Cerebellar nuclear complex (tissue), 1 donor: Measurements from ENCODE around the gene ALG2.

Source experiments
- DNase-seq, 2 experiments: peaks; one replicate each; lab custom pipeline; 2025; lab: John Stamatoyannopoulos, UW

Gene ALG2

GRCh38 chr9:99221621-99222415 is at the start of gene ALG2, which contains the start of gene SEC61B:
TSS of gene ALG2 (minus strand) at chr9:99221942. CDS start at chr9:99221894, 48 bp downstream.
TSS of gene SEC61B (plus strand) at chr9:99222282. CDS start at chr9:99222364, 82 bp downstream.
- peak; percentile 32 to 88 for DNase-seq

- no peak for DNase-seq
Observed at GRCh38 chr9:99270491-99270890, 48.7 kb upstream of the ALG2 start.

GRCh38 chr9:99269416-99269815 is 47.7 kb upstream of the ALG2 start:
- DNase-seq: no peak

GRCh38 chr9:99266255-99267023 is 44.7 kb upstream of the ALG2 start:
- peak in 1 of 2 experiments; percentile 16 for DNase-seq

DNA sequence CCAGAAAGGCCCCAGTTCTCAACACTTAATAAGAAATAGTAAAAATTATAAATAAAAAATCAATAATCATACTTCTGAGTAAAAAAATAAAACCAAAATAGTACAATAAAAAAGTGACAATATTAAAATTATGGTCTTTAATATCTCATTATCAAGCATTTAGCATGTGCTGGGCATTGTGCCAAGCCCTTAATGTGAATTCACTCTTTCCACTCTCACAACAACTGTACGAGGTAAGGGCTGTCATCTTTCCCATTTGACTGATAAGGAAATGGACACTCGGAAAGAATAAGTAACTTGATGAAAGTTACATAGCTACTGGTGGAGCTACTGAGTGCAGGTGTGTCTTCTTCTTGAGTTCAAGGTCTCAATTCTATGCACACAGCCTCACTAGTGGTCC is 43.9 kb upstream of the ALG2 start:
- DNase-seq: no peak

GRCh38 chr9:99264070-99264680 is 42.4 kb upstream of the ALG2 start:
- DNase-seq: no peak

DNA sequence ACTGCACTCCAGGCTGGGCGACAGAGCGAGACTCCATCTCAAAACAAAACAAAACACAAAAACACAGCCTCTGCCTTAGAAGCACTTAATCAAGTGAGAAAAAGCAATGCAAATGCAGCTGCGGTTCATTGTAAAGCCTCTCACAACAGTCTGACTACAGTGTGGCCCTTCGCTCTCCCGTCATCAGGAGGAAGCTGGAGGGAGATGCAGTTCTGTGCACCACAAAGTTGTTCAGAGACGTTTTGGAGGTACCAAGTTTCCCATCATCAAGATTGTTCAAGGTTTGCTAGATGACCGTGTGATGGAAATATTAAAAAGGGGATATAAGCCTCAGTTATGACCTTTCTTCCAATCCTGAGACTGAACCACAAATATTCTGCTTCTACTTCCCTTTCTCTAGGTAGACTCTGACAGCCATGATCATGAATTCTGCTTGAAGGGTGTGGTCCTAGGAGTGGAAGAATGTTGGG is 41.2 kb upstream of the ALG2 start:
- DNase-seq: no peak

GRCh38 chr9:99261923-99262322 is 40.2 kb upstream of the ALG2 start:
- no peak for DNase-seq

- peak; percentile 65 to 90 for DNase-seq
Observed at GRCh38 chr9:99259231-99259918, 37.6 kb upstream of the ALG2 start.

DNA sequence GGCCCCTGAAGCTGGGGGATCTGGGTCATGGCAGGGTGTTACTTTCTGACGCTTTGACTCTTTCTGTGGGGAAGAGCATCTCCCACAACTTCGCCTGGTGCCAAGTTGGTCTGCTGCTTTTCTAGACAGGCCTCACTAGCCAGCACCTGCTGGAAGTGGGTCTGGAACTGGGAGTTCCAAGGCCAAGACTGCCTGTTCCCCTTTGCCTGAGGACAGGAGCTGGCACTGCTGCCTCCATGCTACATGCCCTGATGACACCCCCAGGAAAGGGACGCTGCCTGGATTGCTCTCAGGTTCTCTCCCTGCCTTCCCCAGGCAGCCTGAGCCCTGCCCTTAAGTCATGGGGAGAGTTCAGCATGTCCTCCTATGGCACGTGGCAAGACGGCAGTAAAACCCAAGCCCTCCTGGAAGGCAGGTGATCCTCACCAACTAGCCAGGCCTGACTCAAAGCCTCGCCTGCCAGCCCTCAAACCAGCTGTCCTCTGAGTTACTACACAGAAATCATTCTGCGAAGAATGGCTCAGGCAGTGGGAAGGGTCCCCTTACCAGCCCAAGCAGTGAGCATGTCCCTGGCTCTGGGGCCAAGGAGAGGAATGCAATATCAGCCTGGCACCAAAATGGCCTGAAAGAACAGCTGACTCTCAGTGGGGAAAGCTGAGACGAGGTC is 36.1 kb upstream of the ALG2 start:
- no peak for DNase-seq

DNA sequence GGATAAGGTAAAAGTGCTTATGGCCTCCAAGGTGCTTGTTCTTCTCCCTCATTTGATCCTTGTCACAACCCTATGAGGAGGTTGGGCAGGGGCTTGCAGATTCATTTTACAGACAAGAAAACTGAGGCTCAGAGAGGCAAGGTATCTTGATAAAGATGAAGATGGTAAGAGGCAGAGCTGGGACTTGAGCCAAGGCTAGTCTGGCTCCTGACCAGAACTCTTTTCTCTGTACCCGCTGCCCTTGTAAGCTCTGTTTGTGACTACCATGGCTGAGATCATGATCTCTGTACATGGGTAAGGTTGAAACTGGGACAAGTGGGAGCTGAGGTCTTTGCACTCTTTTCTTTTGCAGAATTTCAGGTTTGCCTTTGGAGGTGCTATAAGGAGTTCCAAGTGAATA is 33.9 kb upstream of the ALG2 start:
- no peak for DNase-seq

GRCh38 chr9:99253772-99254431 is 32.2 kb upstream of the ALG2 start:
- DNase-seq: no peak

GRCh38 chr9:99253134-99253533 is 31.4 kb upstream of the ALG2 start:
- no peak for DNase-seq

DNA sequence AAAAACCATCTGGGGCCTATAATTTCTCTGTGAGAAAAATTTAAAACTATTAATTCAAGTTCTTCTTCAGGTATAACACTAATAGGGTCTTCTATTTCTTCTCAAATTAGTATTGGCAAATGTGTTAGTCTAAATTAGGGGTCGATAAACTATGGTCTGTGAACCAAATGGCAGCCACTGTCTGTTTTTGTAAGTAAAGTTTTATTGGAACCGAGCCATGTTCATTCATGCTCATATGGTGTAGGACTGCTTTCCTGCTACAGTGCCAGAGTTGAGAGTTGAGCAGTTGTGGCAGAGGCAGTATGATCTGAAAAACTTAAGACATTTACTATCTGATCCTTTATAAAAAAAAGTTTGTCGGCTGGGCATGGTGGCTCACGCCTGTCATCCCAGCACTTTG is 29.4 kb upstream of the ALG2 start:
- DNase-seq: no peak

- no peak for DNase-seq
Observed at GRCh38 chr9:99249619-99250018, 27.9 kb upstream of the ALG2 start.

DNA sequence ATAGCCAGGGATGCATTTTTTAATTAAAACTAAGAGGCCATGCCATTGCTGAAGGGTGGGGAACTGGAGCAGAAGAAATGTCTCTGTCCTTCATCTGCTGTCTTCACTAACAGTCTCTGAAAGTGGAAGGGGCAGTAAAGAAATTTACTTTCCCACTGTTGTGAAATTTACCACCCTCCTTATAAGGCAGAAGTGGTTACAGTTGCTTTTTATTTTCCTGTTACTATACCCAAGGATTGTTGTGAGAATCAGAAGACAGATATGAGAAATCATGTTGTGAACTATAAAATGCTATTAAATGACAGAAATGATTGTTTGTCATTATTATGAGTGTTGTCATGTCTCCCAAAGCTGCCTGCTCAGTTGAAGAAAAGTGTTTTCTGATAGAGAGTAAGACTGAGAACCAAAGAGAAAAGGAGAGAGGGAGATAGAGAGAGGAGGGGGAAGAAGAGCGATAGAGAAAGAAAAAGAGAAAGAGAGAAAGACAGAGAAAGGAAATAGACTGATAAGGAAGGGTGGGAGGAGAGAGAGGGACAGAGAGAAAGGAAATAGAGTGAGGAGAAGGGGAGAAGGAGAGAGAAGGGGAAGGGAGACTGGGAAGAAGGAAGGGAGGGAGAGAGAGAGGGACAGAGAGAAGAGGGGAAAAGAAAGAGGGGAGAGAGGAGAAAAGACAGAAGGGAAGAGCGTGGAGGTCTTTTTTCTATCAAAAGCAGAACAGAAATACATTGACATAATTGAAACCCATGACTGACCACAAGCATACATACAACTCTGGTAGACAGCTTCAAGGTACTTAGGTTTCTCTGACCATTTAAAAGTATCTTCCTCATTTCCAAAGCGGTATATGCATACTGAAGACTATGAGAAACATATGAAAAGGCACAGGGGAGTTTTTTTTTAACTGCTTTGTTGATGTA is 22.9 kb upstream of the ALG2 start:
- no peak for DNase-seq

GRCh38 chr9:99241106-99241505 is 19.4 kb upstream of the ALG2 start:
- DNase-seq: no peak

GRCh38 chr9:99239341-99240060 is 17.8 kb upstream of the ALG2 start:
- no peak for DNase-seq

- DNase-seq: no peak
Observed at GRCh38 chr9:99238331-99238730, 16.6 kb upstream of the ALG2 start.
